Muscle of leg (tissue), 11 donors: Measurements from ENCODE around the gene SMARCD2. TPM values are rescaled to one million over a fixed set of nuclear protein-coding genes. Genes with fewer than 3 reads are reported as not detected.
"Not testable (repeated sequence)": the region's sequence is repeated elsewhere in the genome, so short reads cannot be mapped to it uniquely, and the experiment has no call there.

ENCODE experiments used
- DNase-seq: peaks from one replicate; pipeline ENCODE4 v3.0.0; 2013
- H3K27ac ChIP-seq: one replicate; pipeline ENCODE4 v1.5.1; 2013; ENCODE audit warnings: mild to moderate bottlenecking, low read length, control low read depth
- H3K27me3 ChIP-seq: one replicate; pipeline ENCODE4 v1.6.1; 2013; ENCODE audit warnings: low read length; ENCODE audit not compliant: control insufficient read depth, insufficient read depth
- H3K36me3 ChIP-seq: one replicate; pipeline ENCODE4 v1.6.1; 2013; ENCODE audit warnings: low read length; ENCODE audit not compliant: control insufficient read depth, insufficient read depth
- H3K4me1 ChIP-seq: one replicate; pipeline ENCODE4 v1.6.1; 2013; ENCODE audit warnings: low read length; ENCODE audit not compliant: control insufficient read depth, insufficient read depth
- H3K4me3 ChIP-seq: one replicate; pipeline ENCODE4 v1.5.1; 2013; ENCODE audit warnings: low read length, control low read depth
- H3K9me3 ChIP-seq: replicated peaks from 2 replicates; pipeline ENCODE4 v1.6.1; 2013; ENCODE audit warnings: low read depth, low read length; ENCODE audit not compliant: control insufficient read depth
- whole genome bisulfite sequencing: methylation state at CpG from one replicate; pipeline ENCODE4 v1.1.5; 2013; ENCODE audit warnings: missing lambda C conversion rate; ENCODE audit not compliant: insufficient coverage; 5-methylcytosine and 5-hydroxymethylcytosine counted together
- polyA plus RNA-seq, 8 donors: library from polyadenylated mRNA; unstranded; fragments of 120-200 nt; gene quantifications; one replicate each; pipeline versions ENCODE4 v1.2.1 to v1.2.3, GENCODE V29; 2013; ENCODE audit warnings: inconsistent platforms in 1 of 8, low replicate concordance in 1 of 8; ENCODE audit not compliant: insufficient read length in 8 of 8, insufficient read depth in 1 of 8
- total RNA-seq: library from RNA; stranded (reverse); fragments of 120-200 nt; gene quantifications from one replicate; pipeline ENCODE4 v1.2.4, GENCODE V29; 2013

The SMARCD2 gene
- total and polyA plus RNA-seq, 9 donors, result 24.5 to 41.9 (median 33.6) TPM

- H3K27ac ChIP-seq, H3K36me3 ChIP-seq, DNase-seq, H3K9me3 ChIP-seq, H3K4me3 ChIP-seq, H3K4me1 ChIP-seq, H3K27me3 ChIP-seq: not testable (repeated sequence)
- WGBS, result 100% methylated on average over 1 of the region's 6 CpGs
Observed at GRCh38 chr17:63874693-63875092, 32.2 kb upstream of the SMARCD2 start.

- H3K27me3 ChIP-seq, H3K4me3 ChIP-seq, DNase-seq, H3K36me3 ChIP-seq, H3K9me3 ChIP-seq, H3K27ac ChIP-seq, H3K4me1 ChIP-seq: not testable (repeated sequence)
- no CpG with 5 or more reads among the region's 8 CpGs for WGBS
Observed at GRCh38 chr17:63874061-63874626, 31.7 kb upstream of the SMARCD2 start.

- no CpG with 5 or more reads among the region's 7 CpGs for WGBS
- not testable (repeated sequence) for DNase-seq, H3K9me3 ChIP-seq, H3K36me3 ChIP-seq, H3K27ac ChIP-seq, H3K4me1 ChIP-seq, H3K4me3 ChIP-seq, H3K27me3 ChIP-seq
Observed at GRCh38 chr17:63873577-63873976, 31.1 kb upstream of the SMARCD2 start, which contains the start of gene CSH2. Gene CSH2 (minus strand): TSS chr17:63873677. CDS start chr17:63873614, 63 bp downstream.

- H3K27me3 ChIP-seq, H3K4me3 ChIP-seq, H3K36me3 ChIP-seq, H3K27ac ChIP-seq, DNase-seq, H3K4me1 ChIP-seq, H3K9me3 ChIP-seq: not testable (repeated sequence)
- WGBS, result 100% methylated on average over 1 of the region's 15 CpGs
Observed at GRCh38 chr17:63871646-63872365, 29.3 kb upstream of the SMARCD2 start.

GRCh38 chr17:63870292-63870665 is 27.8 kb upstream of the SMARCD2 start:
- not testable (repeated sequence) for H3K36me3 ChIP-seq, H3K4me3 ChIP-seq, H3K27me3 ChIP-seq, H3K4me1 ChIP-seq, DNase-seq, H3K27ac ChIP-seq, H3K9me3 ChIP-seq
- no CpG with 5 or more reads among the region's 4 CpGs for WGBS

GRCh38 chr17:63869491-63870291 is 27.2 kb upstream of the SMARCD2 start:
- not testable (repeated sequence) for H3K27ac ChIP-seq, H3K9me3 ChIP-seq, DNase-seq, H3K36me3 ChIP-seq, H3K4me1 ChIP-seq, H3K27me3 ChIP-seq, H3K4me3 ChIP-seq
- 40% methylated on average over 1 of the region's 9 CpGs for WGBS

- not testable (repeated sequence) for H3K4me3 ChIP-seq, H3K9me3 ChIP-seq, H3K27ac ChIP-seq, H3K27me3 ChIP-seq, H3K4me1 ChIP-seq, H3K36me3 ChIP-seq, DNase-seq
- WGBS, result 33% methylated on average over 1 of the region's 7 CpGs
Observed at GRCh38 chr17:63866625-63867024, 24.1 kb upstream of the SMARCD2 start.

GRCh38 chr17:63859257-63859656 is 16.8 kb upstream of the SMARCD2 start:
- Histone ChIP-seq H3K36me3 (no peaks in the 10 kb centered on the region), H3K27me3 (peaks cover 2% of the 10 kb centered on the region), H3K27ac (no peak overlapping the region), H3K4me1 (no peaks in the 10 kb centered on the region), H3K9me3 (no peaks in the 10 kb centered on the region), H3K4me3 (no peak overlapping the region)
- no peak for DNase-seq
- WGBS, result 58% methylated on average over 2 of the region's 3 CpGs

GRCh38 chr17:63856425-63856824 is 13.9 kb upstream of the SMARCD2 start:
- not testable (repeated sequence) for H3K9me3 ChIP-seq, H3K27ac ChIP-seq, DNase-seq, H3K27me3 ChIP-seq, H3K4me3 ChIP-seq, H3K4me1 ChIP-seq, H3K36me3 ChIP-seq
- 95% methylated on average over 5 of the region's 8 CpGs for WGBS

- WGBS, result 92% methylated on average over 6 of the region's 8 CpGs
- no peak for DNase-seq
Observed at GRCh38 chr17:63855185-63855584, 12.7 kb upstream of the SMARCD2 start.

More at GRCh38 chr17:63855185-63855584, 12.7 kb upstream of the SMARCD2 start:
- H3K36me3 ChIP-seq, result no peaks in the 10 kb centered on the region
- peaks cover 2% of the 10 kb centered on the region for H3K27me3 ChIP-seq
- no peak overlapping the region for H3K27ac ChIP-seq
- no peaks in the 10 kb centered on the region for H3K4me1 ChIP-seq
- H3K9me3 ChIP-seq, result no peaks in the 10 kb centered on the region
- no peak overlapping the region for H3K4me3 ChIP-seq
